Prostate gland (tissue), 2 donors: ENCODE results near the gene ARMC8. TPM values are rescaled to one million over a fixed set of nuclear protein-coding genes. Genes with fewer than 3 reads are reported as not detected.

Experiments used
- DNase-seq: peaks from one replicate; pipeline ENCODE4 v3.0.0-alpha.2; 2019; ENCODE audit warnings: low spot score
- H3K27ac ChIP-seq, 2 donors: fragments of 200-600 bp; sonication (generic); 2 replicates each; pipeline ENCODE4 v1.5.1; 2017 to 2019
- H3K27me3 ChIP-seq: fragments of 200-600 bp; sonication (generic); replicated peaks from 2 replicates; pipeline ENCODE4 v1.5.1; 2019; ENCODE audit not compliant: insufficient read depth
- H3K36me3 ChIP-seq, 2 donors: fragments of 200-600 bp; sonication (generic); 1 replicate in 1 of 2; 2 replicates in 1 of 2; pipeline versions ENCODE4 v1.5.1 to v1.8.1; 2017 to 2019
- H3K4me1 ChIP-seq: fragments of 200-600 bp; sonication (generic); replicated peaks from 2 replicates; pipeline ENCODE4 v1.5.1; 2019
- H3K4me3 ChIP-seq, 2 donors: fragments of 200-600 bp; sonication (generic); 2 replicates each; pipeline ENCODE4 v1.5.1; 2017 to 2019
- H3K9me3 ChIP-seq: fragments of 200-600 bp; sonication (generic); 2 replicates; pipeline ENCODE4 v1.5.1; 2017
- POLR2A ChIP-seq: fragments of 450-650 bp; IDR thresholded peaks from one replicate; pipeline ENCODE4 v1.6.1; 2016; ENCODE audit warnings: antibody characterized with exemption, mild to moderate bottlenecking
- POLR2AphosphoS5 ChIP-seq: sonication (generic); formaldehyde crosslinking; IDR thresholded peaks from one replicate; pipeline ENCODE4 v1.6.1; 2017; ENCODE audit warnings: antibody characterized with exemption
- WGBS: methylation state at CpG from one replicate; pipeline ENCODE4 v1.1.5; 2018; 5-methylcytosine and 5-hydroxymethylcytosine counted together
- intact Hi-C: fragments of 100-400 bp; cut with DNase I; formaldehyde crosslinking; loops from one replicate; pipeline ENCODE4 v1.14.2; 2022
- total RNA-seq, 2 donors: library from RNA; depleted of rRNA; stranded (reverse); fragments of >200 nt; gene quantifications; one replicate each; pipeline ENCODE4 v1.1.0, GENCODE V29; 2016
- TF ChIP-seq, protein P1 (sequence below), 4 experiments: fragments of 200-600 bp in 2 of 4; fragments of 450-650 bp in 2 of 4; sonication (generic) in 2 of 4; IDR thresholded peaks; 1 replicate in 3 of 4; 2 replicates in 1 of 4; pipeline ENCODE4 v1.5.1; 2016 to 2019; ENCODE audit warnings: antibody characterized with exemption in 4 of 4, mild to moderate bottlenecking in 2 of 4, moderate library complexity in 2 of 4

Gene ARMC8
- total RNA-seq, 2 donors from 2014 or later: 34.8 to 44.0 TPM

DNA sequence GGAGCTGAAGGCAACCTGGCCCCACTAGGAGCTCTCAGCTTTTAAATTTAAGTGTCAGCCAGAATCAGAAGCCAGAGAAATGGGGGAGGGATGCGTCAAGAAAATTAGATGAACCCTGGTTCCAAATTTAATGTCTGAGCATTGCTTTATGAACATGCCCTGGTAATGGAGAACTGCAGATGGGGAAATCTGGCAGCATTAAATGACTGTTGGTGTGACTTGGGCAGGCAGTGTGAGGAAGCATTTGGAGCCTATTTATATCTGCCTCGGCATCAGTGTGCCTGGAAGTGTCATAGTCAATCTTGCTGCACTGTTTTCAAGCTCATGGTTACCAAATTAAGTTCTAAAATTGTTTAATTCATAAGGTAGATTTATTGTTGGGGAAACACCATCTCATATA, 113.5 kb downstream of the ARMC8 start:
- no peaks in the 10 kb centered on the region for H3K4me1 ChIP-seq
- no peaks in the 10 kb centered on the region for H3K36me3 ChIP-seq
- H3K27ac ChIP-seq: no peak overlapping the region
- TF ChIP-seq POLR2A: no peak
- TF ChIP-seq, protein P1, sequence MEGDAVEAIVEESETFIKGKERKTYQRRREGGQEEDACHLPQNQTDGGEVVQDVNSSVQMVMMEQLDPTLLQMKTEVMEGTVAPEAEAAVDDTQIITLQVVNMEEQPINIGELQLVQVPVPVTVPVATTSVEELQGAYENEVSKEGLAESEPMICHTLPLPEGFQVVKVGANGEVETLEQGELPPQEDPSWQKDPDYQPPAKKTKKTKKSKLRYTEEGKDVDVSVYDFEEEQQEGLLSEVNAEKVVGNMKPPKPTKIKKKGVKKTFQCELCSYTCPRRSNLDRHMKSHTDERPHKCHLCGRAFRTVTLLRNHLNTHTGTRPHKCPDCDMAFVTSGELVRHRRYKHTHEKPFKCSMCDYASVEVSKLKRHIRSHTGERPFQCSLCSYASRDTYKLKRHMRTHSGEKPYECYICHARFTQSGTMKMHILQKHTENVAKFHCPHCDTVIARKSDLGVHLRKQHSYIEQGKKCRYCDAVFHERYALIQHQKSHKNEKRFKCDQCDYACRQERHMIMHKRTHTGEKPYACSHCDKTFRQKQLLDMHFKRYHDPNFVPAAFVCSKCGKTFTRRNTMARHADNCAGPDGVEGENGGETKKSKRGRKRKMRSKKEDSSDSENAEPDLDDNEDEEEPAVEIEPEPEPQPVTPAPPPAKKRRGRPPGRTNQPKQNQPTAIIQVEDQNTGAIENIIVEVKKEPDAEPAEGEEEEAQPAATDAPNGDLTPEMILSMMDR (IDR thresholded peaks at IDR 0.05): no peak
- intact Hi-C loops: no loop called here
- DNase-seq: no peak
- no peaks in the 10 kb centered on the region for H3K27me3 ChIP-seq
- 76% methylated on average over 2 of the region's 2 CpGs for WGBS
- no peaks in the 10 kb centered on the region for H3K9me3 ChIP-seq
- no peak overlapping the region for H3K4me3 ChIP-seq

DNA sequence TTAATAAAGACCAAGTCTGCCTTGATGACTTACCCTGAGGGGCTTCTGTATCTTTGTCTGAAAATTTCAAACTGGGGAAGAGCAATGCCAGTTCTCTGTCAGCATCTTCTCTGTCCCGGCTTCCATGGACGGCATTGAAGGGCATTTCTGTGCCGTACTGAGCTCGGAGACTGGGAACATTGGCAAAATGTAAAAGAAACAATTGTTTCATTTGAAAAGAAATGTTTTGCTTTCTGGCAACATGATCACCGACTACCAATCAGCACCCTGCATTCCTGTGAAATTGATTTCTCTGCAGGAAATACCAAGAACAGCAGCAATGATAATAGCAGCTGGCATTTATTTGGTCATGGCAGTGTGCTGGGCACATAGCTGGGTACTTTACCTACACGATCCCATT, 116.4 kb downstream of the ARMC8 start:
- 92% methylated on average over 6 of the region's 6 CpGs for WGBS

DNA sequence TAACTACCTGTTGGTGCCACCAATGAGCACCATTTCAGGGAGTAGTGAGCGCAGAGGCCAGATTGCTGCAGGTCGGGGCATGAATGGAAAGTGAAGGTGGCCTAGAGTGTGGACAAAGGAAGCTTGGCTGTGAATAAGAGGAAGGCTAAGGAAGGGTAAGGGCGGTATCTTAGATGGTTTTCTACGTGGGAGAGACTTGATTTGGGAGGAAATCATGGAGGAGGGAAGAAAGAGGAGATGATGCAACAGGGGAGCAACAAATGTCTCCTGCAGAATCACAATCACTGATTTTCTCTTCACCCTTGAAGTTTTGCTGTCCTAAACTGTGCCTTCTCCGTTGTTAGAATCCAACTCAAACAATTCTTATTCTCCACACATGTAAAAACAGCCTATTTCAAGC, 120.8 kb downstream of the ARMC8 start:
- intact Hi-C loops: no loop called here
- H3K4me1 ChIP-seq: no peaks in the 10 kb centered on the region
- 87% methylated on average over 5 of the region's 5 CpGs for WGBS
- no peaks in the 10 kb centered on the region for H3K36me3 ChIP-seq
- H3K27ac ChIP-seq: no peak overlapping the region
- no peak for TF ChIP-seq POLR2AphosphoS5
- TF ChIP-seq, protein P1 (IDR thresholded peaks at IDR 0.05): no peak
- no peak for TF ChIP-seq POLR2A
- no peaks in the 10 kb centered on the region for H3K9me3 ChIP-seq
- no peak overlapping the region for H3K4me3 ChIP-seq
- H3K27me3 ChIP-seq: no peaks in the 10 kb centered on the region
- DNase-seq: no peak

More for the DNA sequence above, 116.4 kb downstream of the ARMC8 start:
- TF ChIP-seq POLR2AphosphoS5: no peak
- TF ChIP-seq POLR2A: no peak
- TF ChIP-seq, protein P1 (IDR thresholded peaks at IDR 0.05): no peak
- Histone ChIP-seq H3K9me3 (no peaks in the 10 kb centered on the region), H3K36me3 (no peaks in the 10 kb centered on the region), H3K4me3 (no peak overlapping the region), H3K4me1 (no peaks in the 10 kb centered on the region), H3K27ac (no peak overlapping the region), H3K27me3 (no peaks in the 10 kb centered on the region)
- DNase-seq: no peak
- intact Hi-C loops: no loop called here

DNA sequence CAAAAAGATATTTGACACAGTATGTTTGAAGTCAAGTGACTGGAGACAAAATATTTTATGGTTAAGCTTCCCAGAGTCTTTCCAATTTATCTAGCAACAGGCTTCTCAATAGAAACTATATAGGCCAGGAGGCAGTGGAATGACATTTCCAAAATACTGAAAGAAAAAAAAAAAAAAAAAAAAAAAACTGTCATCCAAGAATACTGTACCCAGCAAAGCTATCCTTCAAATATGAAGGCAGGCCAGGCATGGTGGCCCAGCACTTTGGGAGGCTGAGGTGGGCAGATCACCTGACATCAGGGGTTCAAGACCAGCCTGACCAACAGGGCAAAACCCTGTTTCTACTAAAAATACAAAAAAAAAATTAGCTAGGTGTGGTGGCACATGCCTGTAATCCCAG, 121.7 kb downstream of the ARMC8 start:
- no peak overlapping the region for H3K4me3 ChIP-seq

DNA sequence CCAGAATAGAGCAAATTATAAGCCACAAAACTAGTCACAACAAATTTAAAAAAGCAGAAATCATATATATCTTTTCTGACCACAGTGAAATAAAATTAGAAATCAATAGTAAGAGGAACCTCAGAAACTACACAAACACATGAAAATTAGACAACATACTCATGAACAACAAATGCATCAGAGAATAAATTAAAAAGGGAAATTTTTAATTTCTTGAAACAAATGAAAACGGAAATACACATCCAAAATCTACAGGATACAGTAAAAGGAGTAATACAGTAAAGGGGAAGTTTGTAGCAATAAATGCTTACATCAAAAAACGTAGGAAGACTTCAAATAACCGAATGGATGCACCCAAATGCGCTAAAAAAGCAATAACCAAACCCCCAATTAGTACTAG, 123.4 kb downstream of the ARMC8 start:
- Histone ChIP-seq H3K9me3 (no peaks in the 10 kb centered on the region), H3K4me3 (no peak overlapping the region), H3K36me3 (no peaks in the 10 kb centered on the region), H3K4me1 (no peaks in the 10 kb centered on the region), H3K27me3 (no peaks in the 10 kb centered on the region), H3K27ac (no peak overlapping the region)
- intact Hi-C loops: no loop called here
- WGBS: 88% methylated on average over 4 of the region's 4 CpGs
- no peak for TF ChIP-seq POLR2AphosphoS5
- TF ChIP-seq POLR2A: no peak
- TF ChIP-seq, protein P1 (IDR thresholded peaks at IDR 0.05): no peak
- DNase-seq: no peak

More for the DNA sequence above, 121.7 kb downstream of the ARMC8 start:
- H3K36me3 ChIP-seq: no peaks in the 10 kb centered on the region
- DNase-seq: no peak
- H3K27me3 ChIP-seq: no peaks in the 10 kb centered on the region
- H3K4me1 ChIP-seq: no peaks in the 10 kb centered on the region
- intact Hi-C loops: no loop called here
- TF ChIP-seq POLR2A (no peak), POLR2AphosphoS5 (no peak)
- TF ChIP-seq, protein P1 (IDR thresholded peaks at IDR 0.05): no peak
- no peaks in the 10 kb centered on the region for H3K9me3 ChIP-seq
- no peak overlapping the region for H3K27ac ChIP-seq
